Stimulated activated CD4-positive, alpha-beta T cell treated with anti-CD3 and anti-CD28 coated beads, TNF-alpha, amount 100 ng/mL, for 24 hours (primary cell): ENCODE data around the gene ZNF638.

ENCODE experiments used
- DNase-seq, 3 experiments: peaks; one replicate each; pipeline ENCODE4 v3.0.0-alpha.2; 2020; ENCODE audit warnings: low read depth in 3 of 3

Gene ZNF638

GRCh38 chr2:71455011-71455740 lies 123.6 kb downstream of the ZNF638 start:
- DNase-seq = no peak

GRCh38 chr2:71455741-71456569 lies 124.4 kb downstream of the ZNF638 start:
- no peak for DNase-seq

GRCh38 chr2:71456617-71457016 lies 125.0 kb downstream of the ZNF638 start:
- DNase-seq = no peak

GRCh38 chr2:71457123-71457915 lies 125.7 kb downstream of the ZNF638 start:
- no peak for DNase-seq

GRCh38 chr2:71457923-71458322 lies 126.3 kb downstream of the ZNF638 start:
- DNase-seq = no peak

- no peak for DNase-seq
Observed at GRCh38 chr2:71458413-71459083, 127.0 kb downstream of the ZNF638 start.

- DNase-seq = no peak
Observed at GRCh38 chr2:71459084-71459431, 127.5 kb downstream of the ZNF638 start.

GRCh38 chr2:71460056-71460455 lies 128.5 kb downstream of the ZNF638 start:
- DNase-seq = no peak

GRCh38 chr2:71460595-71461303 lies 129.2 kb downstream of the ZNF638 start:
- DNase-seq = no peak

GRCh38 chr2:71461304-71461671 lies 129.7 kb downstream of the ZNF638 start:
- DNase-seq = no peak

GRCh38 chr2:71462056-71462605 lies 130.5 kb downstream of the ZNF638 start:
- no peak for DNase-seq

GRCh38 chr2:71462641-71463341 lies 131.2 kb downstream of the ZNF638 start:
- no peak for DNase-seq

- no peak for DNase-seq
Observed at GRCh38 chr2:71463342-71463654, 131.7 kb downstream of the ZNF638 start.

GRCh38 chr2:71464389-71464788 lies 132.8 kb downstream of the ZNF638 start:
- DNase-seq = no peak

- DNase-seq = no peak
Observed at GRCh38 chr2:71465356-71465755, 133.8 kb downstream of the ZNF638 start.

GRCh38 chr2:71465961-71466300 lies 134.3 kb downstream of the ZNF638 start:
- DNase-seq = no peak

GRCh38 chr2:71466301-71467179 lies 135.0 kb downstream of the ZNF638 start:
- DNase-seq = peak in 1 of 3 experiments; percentile 4

GRCh38 chr2:71467180-71467815 lies 135.7 kb downstream of the ZNF638 start:
- no peak for DNase-seq
